Kidney tubule cell (primary cell): ENCODE results near the gene WDR82.

Experiments
- DNase-seq: peaks from one replicate; pipeline ENCODE4 v3.0.0-alpha.2; 2018; ENCODE audit warnings: low spot score

The WDR82 gene

DNA sequence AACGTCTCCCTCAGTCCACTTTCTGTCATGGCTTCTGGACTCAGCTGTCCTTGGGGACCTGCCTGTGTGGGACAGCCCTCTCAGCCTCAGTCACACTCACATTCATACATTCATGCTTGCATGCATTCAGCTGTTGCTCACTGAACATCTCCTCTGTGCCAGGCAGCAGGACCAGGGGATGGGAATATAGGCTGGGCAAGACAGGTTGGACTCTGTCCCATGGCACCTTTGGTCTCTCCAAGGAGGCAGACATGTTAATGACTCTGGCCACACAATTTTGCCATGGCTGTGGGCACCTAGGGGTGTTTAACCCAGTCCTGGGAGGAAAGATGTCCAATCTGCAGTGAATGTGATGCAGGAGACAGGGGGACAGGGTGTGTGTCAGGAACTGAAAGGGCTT lies 29.9 kb upstream of the WDR82 start:
- DNase-seq: no peak

DNA sequence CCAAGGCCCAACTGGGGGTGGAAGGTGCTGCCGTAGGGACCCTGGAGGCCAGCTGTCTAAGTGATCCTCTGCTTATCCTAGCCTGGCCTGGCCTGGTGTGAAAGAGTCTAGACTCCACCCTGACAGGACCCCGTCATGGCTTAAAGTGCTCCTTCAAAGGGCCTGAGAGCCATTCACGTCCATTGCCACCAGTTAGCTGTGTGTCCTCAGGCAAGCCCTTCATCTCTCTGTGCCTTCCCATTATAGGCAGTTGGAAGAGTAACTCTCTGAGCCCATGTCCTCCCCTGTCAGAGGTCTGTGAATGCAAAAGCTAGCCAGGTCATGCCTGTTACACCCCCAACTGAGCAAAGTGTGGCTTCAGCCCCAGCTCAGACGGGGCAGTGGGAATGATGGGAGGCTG lies 28.5 kb upstream of the WDR82 start:
- no peak for DNase-seq

DNA sequence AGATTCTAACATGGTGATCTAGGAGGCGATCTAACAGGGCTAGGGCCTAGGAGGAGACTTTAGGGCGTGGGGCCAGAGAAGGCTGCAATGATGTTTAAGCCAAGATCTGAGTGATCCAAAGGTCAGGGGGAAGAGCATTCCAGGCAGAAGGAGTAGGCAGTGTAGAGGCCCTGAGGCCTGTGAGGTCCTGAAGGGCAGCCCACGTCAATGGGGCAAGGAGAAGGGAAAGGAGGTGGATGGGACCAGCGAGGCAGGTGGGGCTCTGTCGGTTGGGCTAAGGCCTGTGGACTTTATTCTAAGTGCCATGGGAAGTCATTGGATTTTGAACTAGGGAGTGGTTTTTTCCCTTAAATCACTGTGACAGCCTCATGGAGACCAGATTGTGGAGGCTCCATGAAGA lies 27.5 kb upstream of the WDR82 start:
- DNase-seq: no peak

DNA sequence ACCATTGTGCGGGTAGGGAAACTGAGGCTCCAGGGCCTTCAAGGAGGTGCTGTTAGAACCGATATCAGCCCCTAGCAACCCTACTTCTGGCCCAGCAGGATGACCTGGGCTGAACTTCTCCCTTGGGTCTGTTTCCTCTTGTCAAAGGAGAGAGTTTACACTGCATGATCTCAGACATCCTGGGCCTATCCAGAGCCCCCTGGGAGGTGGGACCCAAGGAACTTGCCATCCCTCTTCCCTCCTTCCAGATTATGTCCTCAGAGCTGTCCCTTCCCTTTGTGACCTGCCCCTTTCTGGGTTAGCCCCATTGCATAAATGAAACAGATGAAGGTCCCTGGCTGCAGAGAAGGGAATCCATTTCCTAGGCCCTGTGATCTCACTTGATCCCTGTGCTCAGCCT lies 25.4 kb upstream of the WDR82 start:
- DNase-seq: no peak

DNA sequence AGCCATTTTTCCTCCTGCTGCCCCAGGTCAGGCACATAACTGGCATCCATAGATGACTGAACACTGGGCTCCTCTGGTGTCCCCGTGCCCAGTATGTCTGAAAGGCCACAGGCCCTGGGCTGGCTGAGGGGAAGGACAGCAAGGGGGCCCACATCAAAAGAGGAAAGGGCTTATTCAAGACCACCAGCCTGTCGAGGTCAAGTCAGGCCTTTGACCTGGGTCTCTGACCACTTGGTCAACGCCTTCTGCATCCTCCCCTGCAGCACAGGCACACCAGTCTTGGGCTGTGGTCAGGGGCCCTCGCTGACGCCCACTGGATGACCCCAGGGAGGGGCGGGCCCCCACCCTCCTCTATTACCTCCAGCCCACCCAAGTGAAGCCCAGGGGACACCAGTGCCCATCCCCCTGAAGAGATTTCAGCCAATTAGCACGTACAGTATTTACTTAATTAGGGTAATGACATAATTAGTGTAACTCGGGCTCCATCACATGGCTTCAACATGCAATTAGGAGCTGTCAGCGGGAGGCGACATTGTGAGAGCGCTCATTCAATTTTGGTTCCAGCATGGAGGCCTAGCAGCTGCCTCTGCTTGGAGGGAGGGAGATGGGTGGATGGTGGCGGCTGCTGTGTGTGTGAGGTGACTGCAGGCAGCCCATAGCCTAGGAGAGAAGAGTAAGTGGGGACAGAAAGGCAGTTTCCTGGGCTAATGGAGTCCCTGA lies 24.1 kb upstream of the WDR82 start:
- DNase-seq: no peak

DNA sequence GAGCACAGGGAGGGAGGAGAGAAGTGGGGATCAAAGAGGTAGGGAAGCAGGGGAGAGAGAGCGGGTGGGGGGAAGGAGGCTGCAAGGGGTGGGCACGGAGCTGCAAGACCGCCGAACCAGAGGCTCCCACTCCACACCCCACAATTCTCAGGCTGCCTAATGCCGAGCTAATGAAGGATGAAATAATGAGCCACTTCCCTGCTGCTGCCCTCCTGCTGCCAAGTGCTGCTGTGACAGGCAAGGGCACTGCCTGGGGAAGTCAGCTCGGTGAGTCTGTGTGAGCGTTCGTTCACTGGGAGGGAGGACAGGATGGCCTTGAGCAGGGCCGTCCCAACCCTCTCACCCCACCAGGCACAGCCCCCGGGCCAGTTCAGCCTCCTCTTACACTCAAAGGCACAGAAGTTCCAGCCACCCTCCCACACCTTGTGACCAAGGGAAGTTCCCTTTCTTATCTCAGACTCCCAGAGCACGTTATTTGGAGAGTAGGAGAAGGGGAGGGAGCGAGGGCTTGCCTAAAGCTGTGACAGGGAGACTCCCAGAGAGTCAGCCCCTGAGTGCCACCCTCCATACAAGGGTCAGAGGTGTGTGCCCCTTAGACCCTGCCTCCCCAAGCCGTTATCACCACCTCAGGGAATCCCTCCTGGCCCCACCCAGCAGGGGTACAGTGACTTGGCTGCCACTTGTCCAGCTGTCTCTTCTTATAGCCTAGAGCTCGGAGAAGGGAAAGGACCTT lies 21.6 kb upstream of the WDR82 start:
- peak; percentile 45 for DNase-seq

DNA sequence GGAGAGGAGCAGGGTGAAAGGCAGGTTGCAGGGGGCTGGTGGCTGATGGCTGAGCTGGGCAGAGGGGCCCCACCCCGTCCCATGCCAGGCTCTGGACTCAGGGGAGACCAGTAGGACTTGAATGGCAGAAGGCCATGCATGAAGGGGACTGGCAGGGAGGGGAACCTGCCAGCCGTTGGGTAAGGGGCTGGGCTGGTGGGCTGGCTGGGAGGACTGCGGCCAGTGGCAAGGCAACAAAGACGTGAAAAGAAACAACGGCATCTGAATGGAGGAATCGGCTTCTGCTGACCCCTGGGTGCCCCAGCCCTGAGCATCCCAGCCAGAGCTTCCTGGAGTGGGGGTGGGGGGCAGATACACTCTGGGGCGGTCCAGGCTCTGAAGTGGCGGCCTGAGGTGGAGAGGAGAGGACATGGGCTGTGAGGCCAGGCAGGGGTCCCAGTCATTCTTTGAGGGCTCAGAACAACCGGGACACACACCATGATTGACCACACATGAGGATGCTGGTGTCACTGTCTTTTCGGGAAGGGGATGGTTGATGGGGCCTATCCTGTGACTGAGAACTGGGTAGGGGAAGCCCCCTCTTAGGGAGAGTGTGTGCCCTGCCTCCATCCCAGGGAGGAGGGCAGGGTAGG lies 20.9 kb upstream of the WDR82 start:
- DNase-seq: no peak

DNA sequence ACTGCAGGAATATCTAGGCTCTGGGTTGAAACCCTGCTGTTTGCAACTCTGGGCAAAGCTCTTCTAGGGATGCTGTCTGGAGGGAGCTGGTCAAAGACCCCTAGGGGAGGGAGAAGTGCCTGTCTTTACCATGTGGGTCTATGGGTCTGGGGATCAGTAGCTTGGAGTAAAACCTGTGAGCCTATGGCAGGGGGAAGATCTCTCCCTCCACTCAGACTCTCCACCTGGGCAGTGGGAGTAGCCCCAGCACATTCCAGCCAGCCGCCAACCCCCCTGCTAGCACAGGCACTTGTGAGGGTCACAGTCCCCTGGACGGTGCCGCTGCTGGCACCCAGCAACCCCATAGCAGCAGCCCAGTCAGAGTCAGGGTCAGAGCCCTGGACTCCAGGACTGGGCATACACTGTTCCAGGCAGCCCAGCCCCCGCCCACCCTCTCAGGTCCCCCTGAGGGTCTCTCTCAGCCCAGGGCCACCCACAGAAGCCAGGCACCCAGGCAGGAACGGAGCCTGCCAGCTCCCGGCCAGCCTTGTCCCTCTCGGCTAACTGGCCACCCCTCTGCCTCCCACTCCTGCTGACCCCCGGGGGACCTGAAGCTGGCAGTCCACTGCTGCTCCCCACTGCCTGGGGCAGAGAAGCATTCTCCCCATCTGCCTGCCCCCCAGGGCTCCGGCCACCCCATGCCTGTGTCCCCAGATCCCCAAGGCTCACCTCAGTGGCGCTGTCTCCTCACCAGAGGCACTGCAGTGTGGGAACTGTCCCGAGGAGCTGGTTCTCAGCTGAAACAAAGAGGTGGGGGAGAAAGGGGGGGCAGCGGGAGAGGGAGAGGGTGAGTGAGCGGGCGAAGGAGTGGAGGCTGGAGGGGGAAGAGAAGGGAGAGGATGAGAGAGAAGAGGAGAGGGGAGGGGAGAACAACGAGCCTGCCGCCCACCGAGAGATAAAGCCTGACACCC lies 20.0 kb upstream of the WDR82 start:
- no peak for DNase-seq

DNA sequence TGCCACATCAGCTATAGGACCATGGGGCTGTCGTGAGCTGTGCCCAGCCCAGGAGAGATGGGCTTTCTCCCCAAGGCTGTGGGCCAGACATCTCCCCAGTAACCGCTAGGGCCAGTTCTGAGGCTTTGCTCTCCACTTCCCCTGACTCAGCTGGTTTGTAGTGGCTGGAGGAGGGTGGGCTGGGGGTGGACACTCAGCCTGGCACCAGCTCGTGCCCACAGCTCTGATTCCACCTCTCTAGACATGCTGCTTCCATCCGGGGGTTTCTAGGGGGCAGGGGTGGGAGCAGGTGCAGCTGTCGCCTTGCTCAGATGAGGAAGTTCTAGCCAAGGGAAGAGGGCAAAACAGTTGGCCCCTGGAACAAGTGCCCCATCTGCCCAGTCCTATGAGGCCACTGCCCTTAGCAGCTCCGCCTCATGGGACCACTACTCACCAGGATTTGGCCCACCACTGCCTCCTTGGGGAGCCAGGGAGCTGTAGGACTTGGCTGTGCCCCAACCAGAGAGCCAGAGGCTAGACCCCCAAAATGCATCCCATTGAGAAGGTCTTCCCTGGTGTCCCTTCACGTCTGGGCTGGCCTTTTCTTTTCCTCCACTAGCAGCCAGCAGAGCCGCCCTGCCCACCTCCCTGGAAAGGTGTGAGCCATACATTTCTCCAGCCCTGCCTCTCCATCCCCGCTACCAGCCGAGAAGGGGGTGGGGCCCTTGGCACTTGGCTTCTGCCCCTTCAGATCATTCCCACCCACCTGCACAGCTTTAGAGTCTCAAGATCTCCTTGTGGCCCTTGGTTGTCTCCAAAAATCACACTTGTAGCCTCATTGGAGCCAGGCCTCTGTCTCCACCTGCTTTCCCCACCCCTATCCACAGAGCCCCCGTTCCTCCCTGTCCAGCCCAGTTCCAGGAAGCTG lies 19.0 kb upstream of the WDR82 start:
- no peak for DNase-seq

DNA sequence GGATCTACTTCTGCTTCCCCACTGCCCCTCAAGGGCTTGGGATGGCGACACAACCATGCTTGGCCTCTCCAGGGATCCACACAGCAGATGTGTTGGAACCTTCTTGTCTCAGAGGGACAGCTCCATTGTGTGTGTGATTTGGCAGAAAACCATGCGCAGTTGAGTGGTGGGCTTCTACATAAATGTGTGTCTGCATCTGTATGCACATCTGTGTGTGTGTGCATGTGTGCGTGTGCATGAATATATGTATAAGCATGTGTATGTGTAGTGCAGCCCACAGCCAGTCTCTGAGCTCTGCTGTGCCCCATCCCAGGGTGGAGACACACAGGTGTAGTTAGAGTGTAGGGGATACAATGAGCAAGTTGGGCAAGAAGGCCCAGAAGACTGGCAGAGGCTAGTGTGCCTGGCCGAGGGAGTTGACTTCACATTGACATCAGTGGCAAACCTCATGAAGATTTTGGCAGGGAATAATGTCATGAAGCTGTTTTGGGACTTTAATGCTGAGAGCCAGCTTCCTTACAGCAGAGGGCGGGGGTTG lies 17.3 kb upstream of the WDR82 start:
- no peak for DNase-seq

DNA sequence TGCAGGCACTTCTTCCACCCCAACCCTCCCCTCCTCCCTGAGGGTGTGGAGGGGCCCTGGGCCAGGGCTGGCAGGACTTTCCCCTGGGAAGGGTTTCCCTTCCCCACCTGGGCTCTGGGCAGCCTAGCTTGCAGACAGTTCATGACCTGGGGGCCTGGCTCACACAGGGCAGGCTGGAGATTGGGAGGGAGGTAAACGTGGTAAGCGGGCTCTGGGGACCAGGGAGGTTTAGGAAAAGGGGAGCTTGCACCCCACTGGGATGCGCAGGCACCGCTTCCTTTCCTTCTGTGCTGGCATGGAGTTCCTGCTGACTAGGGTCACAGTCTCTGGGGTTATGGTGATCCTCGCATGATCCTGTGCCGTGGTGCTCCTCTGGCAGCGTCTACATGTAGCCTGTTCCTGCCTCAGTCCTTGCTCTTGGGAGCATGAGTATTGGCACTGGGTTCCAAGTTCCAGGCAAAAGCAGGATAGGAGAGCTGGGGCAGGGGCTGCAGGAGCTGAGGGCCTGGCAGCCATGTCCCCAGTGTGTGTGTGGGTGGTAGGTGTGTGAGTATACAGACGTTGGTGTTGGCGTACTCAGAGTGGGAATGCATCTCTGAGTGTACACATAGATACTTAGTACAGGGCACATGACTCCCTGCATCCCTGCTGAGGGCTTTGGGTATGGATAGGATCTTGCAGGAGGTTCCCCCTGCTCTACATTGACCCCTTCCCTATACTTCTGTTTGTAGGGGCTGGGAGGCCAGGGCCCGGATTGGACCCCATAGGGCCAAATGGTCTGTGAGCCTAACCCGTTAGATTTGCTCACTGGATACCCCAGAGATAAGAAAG lies 16.1 kb upstream of the WDR82 start:
- DNase-seq: no peak

DNA sequence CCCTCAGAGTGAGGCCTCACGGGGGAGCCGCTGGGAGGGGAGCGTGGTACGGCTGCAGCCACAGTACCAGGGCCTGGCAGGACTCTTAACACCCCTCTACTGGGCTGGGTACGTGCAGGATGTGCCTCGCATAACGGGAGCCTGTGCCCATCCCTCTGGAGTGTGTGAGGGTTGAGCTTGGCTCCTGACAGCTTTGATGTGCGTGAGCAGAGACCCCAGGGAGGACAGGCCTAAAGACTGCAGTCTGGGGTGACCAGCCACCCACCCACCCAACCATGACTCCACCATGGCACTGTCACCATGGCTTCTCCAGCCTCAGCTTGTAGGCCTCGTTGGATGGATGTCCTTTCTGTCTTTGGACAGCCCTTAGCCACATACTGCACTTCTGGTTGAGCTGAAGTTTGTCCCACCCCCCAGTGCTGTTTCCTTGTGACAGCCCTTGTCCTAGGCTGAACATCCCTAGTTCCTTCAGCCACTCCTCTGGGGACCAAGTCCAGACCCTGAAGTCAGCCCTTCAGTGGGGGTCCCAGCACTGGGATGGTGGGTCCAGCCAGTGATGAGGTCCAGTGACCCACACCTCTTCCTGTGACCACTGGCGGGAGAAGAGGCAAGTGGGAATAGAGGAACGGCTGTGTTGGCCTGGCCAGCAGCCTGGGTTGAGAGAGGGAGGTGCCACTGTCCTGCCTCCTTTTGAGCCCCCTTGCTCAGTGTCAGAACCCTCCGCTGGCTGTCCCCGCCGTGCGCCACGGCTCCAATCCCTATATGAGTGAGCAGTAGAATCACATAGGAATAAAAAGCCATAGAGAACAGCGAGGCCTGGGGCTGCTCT lies 15.3 kb upstream of the WDR82 start:
- DNase-seq: no peak

DNA sequence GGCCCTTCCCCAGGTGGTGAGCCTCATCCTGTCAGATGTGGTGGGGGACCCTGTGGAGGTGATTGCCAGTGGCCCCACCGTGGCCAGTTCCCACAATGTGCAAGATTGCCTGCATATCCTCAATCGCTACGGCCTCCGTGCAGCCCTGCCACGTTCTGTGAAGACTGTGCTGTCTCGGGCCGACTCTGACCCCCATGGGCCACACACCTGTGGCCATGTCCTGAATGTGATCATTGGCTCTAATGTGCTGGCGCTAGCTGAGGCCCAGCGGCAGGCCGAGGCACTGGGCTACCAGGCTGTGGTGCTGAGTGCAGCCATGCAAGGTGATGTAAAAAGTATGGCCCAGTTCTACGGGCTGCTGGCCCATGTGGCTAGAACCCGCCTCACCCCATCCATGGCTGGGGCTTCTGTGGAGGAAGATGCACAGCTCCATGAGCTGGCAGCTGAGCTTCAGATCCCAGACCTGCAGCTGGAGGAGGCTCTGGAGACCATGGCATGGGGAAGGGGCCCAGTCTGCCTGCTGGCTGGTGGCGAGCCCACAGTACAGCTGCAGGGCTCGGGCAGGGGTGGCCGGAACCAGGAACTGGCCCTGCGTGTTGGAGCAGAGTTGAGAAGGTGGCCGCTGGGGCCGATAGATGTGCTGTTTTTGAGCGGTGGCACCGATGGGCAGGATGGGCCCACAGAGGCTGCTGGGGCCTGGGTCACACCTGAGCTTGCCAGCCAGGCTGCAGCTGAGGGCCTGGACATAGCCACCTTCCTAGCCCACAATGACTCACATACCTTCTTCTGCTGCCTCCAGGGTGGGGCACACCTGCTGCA lies 14.0 kb upstream of the WDR82 start:
- no peak for DNase-seq

DNA sequence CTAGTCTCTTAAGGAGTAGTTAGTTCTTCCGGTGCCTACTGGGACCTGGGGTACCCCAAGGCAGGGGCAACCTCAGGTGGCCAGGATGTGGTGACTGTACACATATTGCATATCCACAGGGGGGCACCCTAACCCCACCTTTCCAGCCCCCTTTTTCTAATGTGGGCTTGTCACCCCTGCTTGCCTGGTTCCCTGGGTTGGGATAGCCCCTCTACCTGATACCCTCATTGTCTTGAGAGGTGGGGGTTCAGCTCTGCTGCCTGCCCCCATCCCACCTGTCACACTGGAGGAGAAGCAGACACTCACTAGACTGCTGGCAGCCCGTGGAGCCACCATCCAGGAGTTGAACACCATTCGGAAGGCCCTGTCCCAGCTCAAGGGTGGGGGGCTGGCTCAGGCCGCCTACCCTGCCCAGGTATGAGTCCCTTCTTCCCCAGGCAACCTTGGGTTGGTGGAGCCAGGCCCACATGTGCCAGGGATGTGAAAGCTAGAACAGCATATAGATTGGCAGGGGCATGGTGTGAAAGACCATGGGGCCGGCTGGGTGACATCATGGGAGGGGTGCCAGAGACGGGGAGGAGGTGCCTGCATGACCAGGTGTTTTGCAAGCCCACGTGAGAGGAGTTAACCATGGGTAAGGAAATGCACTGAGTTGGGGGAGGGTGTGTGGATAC lies 13.2 kb upstream of the WDR82 start:
- DNase-seq: no peak

DNA sequence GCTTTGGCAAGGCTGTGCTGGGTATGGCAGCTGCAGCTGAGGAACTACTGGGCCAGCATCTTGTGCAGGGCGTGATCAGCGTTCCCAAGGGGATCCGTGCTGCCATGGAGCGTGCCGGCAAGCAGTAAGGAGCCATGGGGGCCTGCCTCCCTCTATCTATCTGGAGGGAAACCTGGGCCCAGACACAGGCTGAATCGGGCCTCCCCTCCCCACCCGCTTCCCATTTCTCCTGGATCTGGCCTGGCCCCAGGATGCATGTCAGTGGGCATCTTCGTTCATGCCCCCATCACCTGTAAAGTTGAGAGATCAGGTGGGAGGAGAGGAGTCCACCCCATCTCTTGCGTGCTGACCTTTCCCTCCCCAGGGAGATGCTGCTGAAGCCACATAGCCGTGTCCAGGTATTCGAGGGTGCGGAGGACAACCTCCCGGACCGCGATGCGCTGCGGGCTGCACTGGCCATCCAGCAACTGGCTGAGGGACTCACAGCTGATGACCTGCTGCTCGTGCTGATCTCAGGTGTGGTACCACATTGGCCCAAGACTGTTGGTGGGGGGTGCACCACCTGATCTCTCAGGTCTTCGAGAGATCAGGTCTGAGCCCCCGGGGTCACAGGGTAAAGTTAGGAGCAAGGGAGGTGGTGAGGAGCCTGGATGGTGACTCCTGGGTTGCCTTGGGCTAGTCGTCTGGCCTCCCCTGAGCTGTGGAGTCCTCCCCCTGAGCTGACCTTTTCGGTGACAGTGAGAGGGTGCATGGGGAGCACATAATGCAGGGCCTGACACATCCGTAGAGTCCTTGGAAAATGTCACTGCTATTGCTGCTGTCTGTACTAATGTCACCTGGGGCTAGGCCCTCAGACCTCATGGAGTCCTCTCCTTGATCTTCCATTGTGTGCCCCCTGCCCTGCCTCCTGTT lies 12.4 kb upstream of the WDR82 start:
- no peak for DNase-seq

DNA sequence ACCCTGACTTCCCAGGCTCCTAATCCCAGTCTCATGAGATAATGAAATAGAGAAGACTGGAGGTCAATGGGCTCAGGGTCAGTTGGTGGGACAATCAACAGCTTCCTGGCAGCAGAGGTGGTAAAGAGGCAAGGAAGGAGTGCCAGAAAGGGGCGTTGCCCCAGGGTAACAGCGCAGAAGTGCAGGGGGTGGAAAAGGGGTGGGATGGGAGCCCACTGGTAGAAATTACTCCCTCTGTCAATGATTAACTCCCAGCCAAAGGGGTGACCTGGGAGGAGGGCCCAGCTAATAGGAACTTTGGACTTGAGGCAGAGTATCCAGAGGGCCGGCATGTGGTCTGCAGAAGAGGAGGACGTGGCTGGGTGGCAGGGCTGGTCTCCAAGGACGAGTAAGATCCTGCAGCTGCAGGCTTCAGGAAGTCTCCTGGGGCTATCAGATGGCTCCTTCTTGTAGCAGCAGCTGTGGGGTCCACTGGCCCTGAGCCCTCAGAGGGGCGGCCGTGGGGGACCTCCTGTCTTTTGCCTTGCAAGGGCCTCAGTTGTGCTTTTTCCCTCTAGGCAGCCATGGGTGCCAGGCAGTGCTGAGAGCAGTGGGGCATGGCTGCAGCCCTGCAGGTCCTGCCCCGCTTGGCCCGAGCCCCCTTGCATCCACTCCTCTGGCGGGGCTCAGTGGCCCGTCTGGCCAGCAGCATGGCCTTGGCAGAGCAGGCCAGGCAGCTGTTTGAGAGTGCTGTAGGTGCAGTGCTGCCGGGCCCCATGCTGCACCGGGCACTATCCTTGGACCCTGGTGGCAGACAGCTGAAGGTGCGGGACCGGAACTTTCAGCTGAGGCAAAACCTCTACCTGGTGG lies 11.5 kb upstream of the WDR82 start:
- no peak for DNase-seq
